Smooth muscle cell (in vitro differentiated cells): ENCODE measurements around the gene CAMTA1. TPM values are rescaled to one million over a fixed set of nuclear protein-coding genes. Genes with fewer than 3 reads are reported as not detected.

Experiments
- DNase-seq: peaks from one replicate; lab custom pipeline; 2025; ENCODE audit not compliant: unreplicated experiment; lab: John Stamatoyannopoulos, UW
- H2AFZ ChIP-seq: fragments of 200-600 bp; sonication (generic); 2 replicates; pipeline ENCODE4 v1.6.0; 2016; ENCODE audit warnings: antibody characterized with exemption, low read depth, mild to moderate bottlenecking
- H3F3A ChIP-seq: fragments of 200-600 bp; sonication (generic); 2 replicates; pipeline ENCODE4 v1.6.0; 2017; ENCODE audit warnings: antibody characterized with exemption, low read depth
- H3K27ac ChIP-seq: fragments of 200-600 bp; sonication (generic); 2 replicates; pipeline ENCODE4 v1.5.1; 2016; ENCODE audit warnings: low read depth, mild to moderate bottlenecking
- H3K27me3 ChIP-seq: fragments of 200-600 bp; sonication (generic); 2 replicates; pipeline ENCODE4 v1.6.1; 2016; ENCODE audit warnings: low read depth, mild to moderate bottlenecking
- H3K36me3 ChIP-seq: fragments of 200-600 bp; sonication (generic); 2 replicates; pipeline ENCODE4 v1.5.1; 2016; ENCODE audit warnings: low read depth
- H3K4me1 ChIP-seq: fragments of 200-600 bp; sonication (generic); 2 replicates; pipeline ENCODE4 v1.5.1; 2016; ENCODE audit warnings: low read depth
- H3K4me2 ChIP-seq: fragments of 200-600 bp; sonication (generic); 2 replicates; pipeline ENCODE4 v1.6.0; 2016; ENCODE audit warnings: mild to moderate bottlenecking
- H3K4me3 ChIP-seq: fragments of 200-600 bp; sonication (generic); 2 replicates; pipeline ENCODE4 v1.5.1; 2016; ENCODE audit warnings: mild to moderate bottlenecking
- H3K79me2 ChIP-seq: fragments of 200-600 bp; sonication (generic); 2 replicates; pipeline ENCODE4 v1.6.0; 2016; ENCODE audit warnings: low read depth, mild to moderate bottlenecking
- H3K9ac ChIP-seq: fragments of 200-600 bp; sonication (generic); 2 replicates; pipeline ENCODE4 v1.6.0; 2016; ENCODE audit warnings: low read depth
- H3K9me3 ChIP-seq: fragments of 200-600 bp; sonication (generic); replicated peaks from 2 replicates; pipeline ENCODE4 v1.5.1; 2016; ENCODE audit warnings: low read depth
- H4K20me1 ChIP-seq: fragments of 200-600 bp; sonication (generic); 2 replicates; pipeline ENCODE4 v1.6.0; 2016; ENCODE audit warnings: low read depth
- WGBS: methylation state at CpG from one replicate; pipeline ENCODE4 v1.1.7; 2016; ENCODE audit warnings: low lambda C conversion rate; 5-methylcytosine and 5-hydroxymethylcytosine counted together
- polyA plus RNA-seq: library from polyadenylated mRNA; unstranded; fragments of >200 nt; fragmentation: Nextera tagmentation; extraction: Ambion mirVana; gene quantifications from 2 replicates; pipeline ENCODE4 v1.2.1, GENCODE V29; 2016
- total RNA-seq: library from RNA; depleted of rRNA; stranded (reverse); fragments of >200 nt; gene quantifications from 2 replicates; pipeline ENCODE4 v1.2.3, GENCODE V29; 2014
- TF ChIP-seq, protein P1 (sequence below): fragments of 200-600 bp; sonication (generic); IDR thresholded peaks from 2 replicates; pipeline ENCODE4 v1.5.1; 2017; ENCODE audit warnings: borderline replicate concordance, mild to moderate bottlenecking, antibody characterized with exemption; ENCODE audit not compliant: insufficient read depth, poor library complexity, severe bottlenecking

The CAMTA1 gene
- total and polyA plus RNA-seq, 2 experiments from 2014 or later: 139 to 145 TPM

DNA sequence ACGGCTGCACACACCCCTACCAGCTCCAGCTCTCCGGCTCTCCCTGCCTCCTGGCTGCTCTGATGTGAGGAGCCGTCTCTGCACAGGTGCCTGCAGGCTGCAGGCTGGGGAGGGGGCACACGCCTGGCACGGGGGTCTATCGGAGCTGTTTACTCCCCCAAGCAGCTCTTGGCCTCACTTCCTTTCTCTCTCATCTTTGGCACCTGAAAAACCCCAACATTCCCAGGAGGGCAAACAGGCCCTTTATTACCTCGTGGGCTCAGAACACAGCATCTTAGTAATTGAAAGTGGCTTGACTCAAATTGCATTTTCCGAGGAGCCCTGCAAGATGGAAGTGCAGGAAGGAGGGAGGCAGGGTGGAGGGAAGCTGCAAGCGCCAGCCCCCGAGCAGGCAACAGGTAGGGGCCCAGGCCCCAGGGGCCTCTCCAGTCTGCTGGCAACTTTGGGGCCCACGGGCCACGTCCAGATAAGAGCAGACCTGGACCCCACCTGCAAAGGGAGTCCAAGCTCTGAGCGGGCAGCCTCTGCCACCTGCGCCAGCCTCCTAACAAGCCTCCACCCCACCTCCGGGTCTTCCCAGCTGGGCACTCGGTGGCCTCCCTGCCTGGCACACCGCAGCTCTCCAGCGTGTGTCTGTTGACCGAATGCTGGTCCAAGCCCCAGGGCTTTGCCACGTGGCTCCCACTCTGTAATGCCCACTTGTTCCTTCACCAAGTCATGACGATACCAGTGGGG lies 722.2 kb downstream of the CAMTA1 start:
- Histone ChIP-seq H3K4me1 (peaks cover 5% of the 10 kb centered on the region), H3K36me3 (no peaks in the 10 kb centered on the region), H3K27ac (no peak overlapping the region), H3K27me3 (no peaks in the 10 kb centered on the region), H2AFZ (no peak overlapping the region), H3F3A (no peaks in the 10 kb centered on the region), H4K20me1 (no peaks in the 10 kb centered on the region), H3K9me3 (no peaks in the 10 kb centered on the region), H3K79me2 (no peaks in the 10 kb centered on the region), H3K4me2 (no peak overlapping the region), H3K9ac (no peak overlapping the region), H3K4me3 (no peak overlapping the region)
- TF ChIP-seq, protein P1, sequence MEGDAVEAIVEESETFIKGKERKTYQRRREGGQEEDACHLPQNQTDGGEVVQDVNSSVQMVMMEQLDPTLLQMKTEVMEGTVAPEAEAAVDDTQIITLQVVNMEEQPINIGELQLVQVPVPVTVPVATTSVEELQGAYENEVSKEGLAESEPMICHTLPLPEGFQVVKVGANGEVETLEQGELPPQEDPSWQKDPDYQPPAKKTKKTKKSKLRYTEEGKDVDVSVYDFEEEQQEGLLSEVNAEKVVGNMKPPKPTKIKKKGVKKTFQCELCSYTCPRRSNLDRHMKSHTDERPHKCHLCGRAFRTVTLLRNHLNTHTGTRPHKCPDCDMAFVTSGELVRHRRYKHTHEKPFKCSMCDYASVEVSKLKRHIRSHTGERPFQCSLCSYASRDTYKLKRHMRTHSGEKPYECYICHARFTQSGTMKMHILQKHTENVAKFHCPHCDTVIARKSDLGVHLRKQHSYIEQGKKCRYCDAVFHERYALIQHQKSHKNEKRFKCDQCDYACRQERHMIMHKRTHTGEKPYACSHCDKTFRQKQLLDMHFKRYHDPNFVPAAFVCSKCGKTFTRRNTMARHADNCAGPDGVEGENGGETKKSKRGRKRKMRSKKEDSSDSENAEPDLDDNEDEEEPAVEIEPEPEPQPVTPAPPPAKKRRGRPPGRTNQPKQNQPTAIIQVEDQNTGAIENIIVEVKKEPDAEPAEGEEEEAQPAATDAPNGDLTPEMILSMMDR: no peak
- WGBS: 94% methylated on average over 21 of the region's 21 CpGs
- DNase-seq: no peak

DNA sequence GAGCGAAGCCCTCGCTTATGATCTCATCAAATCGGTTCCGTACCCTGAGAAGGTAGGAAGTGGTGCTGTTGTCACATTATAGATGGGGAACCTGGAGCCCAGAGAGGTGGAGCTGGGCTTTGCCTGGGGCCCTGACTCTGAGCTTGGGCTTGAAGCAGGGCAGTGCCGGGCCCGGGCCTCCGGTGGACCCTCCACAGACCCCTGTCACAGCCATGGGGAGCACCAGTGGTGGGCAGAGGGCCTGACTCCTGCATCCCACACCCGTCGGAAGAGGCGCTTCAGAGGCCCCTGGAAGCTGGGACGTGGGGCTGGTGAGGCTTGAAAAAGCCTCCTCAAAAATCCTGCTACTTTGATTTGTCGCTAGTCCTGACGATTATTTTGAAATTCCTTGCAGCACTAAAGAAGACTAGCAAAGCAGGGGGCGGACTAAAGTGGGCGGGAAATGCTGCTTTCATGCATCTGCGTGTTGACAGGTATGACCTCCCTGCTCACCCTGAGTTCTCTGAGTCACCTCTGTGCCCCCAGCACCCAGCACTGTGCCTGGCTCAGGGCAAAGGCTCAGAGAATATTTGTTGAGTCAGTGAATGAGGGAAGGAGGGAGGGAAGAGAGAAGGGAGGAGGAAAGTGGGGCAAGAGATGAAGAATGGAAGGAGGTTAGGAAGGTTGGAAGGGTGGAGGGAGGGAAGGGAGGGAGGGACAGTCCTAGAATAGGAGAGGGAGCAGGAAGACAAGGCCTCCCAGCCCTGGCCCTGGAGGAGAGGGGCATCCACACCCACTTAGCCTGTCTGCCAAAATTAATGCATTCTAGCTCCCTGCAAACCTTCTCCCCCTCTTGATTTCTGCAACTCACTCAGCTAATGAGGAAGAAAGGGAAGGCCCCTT lies 723.0 kb downstream of the CAMTA1 start:
- no peaks in the 10 kb centered on the region for H3K9me3 ChIP-seq
- no peak overlapping the region for H2AFZ ChIP-seq
- WGBS: 90% methylated on average over 16 of the region's 16 CpGs
- no peaks in the 10 kb centered on the region for H3F3A ChIP-seq
- H3K36me3 ChIP-seq: no peaks in the 10 kb centered on the region
- H3K4me1 ChIP-seq: peaks cover 5% of the 10 kb centered on the region
- H3K4me3 ChIP-seq: no peak overlapping the region
- no peak overlapping the region for H3K9ac ChIP-seq
- no peaks in the 10 kb centered on the region for H3K79me2 ChIP-seq
- TF ChIP-seq, protein P1: no peak
- no peaks in the 10 kb centered on the region for H3K27me3 ChIP-seq
- no peaks in the 10 kb centered on the region for H4K20me1 ChIP-seq
- DNase-seq: no peak
- H3K27ac ChIP-seq: no peak overlapping the region
- no peak overlapping the region for H3K4me2 ChIP-seq

DNA sequence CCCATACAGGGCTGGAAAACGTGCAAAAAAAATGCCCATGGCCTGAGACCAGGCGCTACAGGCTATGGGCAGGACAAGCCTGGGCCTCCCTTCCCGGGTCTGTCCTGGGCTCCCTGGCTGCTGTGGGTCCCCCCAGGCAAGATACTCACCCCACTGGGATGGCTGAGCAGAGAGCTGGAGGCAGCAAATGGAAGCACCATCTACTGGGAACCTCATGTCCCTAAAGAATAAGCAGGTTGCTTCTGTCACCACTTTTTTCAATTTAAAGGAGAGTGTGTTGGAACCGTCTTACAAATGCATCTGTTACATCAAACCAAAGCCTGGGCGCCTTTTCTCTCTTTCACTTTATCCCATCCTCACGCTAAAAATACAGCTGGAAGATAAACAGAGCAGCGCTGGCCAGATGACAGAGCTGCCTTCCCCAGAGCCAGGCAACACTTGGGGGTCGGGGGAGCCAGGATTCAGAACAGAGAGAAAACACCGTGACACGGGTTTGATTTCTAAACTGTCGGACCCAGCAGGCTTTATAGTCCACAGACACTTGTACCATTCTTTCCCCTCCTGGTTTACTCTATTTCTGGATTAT lies 723.8 kb downstream of the CAMTA1 start:
- no peaks in the 10 kb centered on the region for H3K79me2 ChIP-seq

More for the DNA sequence above, 723.8 kb downstream of the CAMTA1 start:
- no peaks in the 10 kb centered on the region for H3K9me3 ChIP-seq
- no peak for DNase-seq
- no peak overlapping the region for H3K4me3 ChIP-seq
- WGBS: 66% methylated on average over 11 of the region's 11 CpGs
- no peak overlapping the region for H2AFZ ChIP-seq
- no peak overlapping the region for H3K4me2 ChIP-seq
- no peak overlapping the region for H3K9ac ChIP-seq
- no peak overlapping the region for H3K27ac ChIP-seq
- H3K4me1 ChIP-seq: peaks cover 5% of the 10 kb centered on the region
- TF ChIP-seq, protein P1: no peak
- no peaks in the 10 kb centered on the region for H4K20me1 ChIP-seq
- no peaks in the 10 kb centered on the region for H3F3A ChIP-seq
- H3K27me3 ChIP-seq: no peaks in the 10 kb centered on the region
- no peaks in the 10 kb centered on the region for H3K36me3 ChIP-seq
